CD4-positive, alpha-beta T cell treated with Interleukin-1 beta for 1 hour (primary cell): ENCODE data around the gene MAD2L2.

Experiments used
- DNase-seq, 2 donors: peaks; one replicate each; pipeline ENCODE4 v3.0.0-alpha.2; 2020 to 2022

Gene MAD2L2

GRCh38 chr1:11680270-11681070 lies 478 bp downstream of the MAD2L2 start:
- no peak for DNase-seq

- no peak for DNase-seq
Measured at GRCh38 chr1:11678442-11678841, 2.5 kb downstream of the MAD2L2 start.

- DNase-seq: no peak
Measured at GRCh38 chr1:11676386-11677103, 4.4 kb downstream of the MAD2L2 start.

GRCh38 chr1:11675325-11675724 lies 5.6 kb downstream of the MAD2L2 start:
- DNase-seq: no peak

- DNase-seq: no peak
Measured at GRCh38 chr1:11674488-11674887, 6.5 kb downstream of the MAD2L2 start.

- no peak for DNase-seq
Measured at GRCh38 chr1:11673089-11673769, 7.7 kb downstream of the MAD2L2 start.

- no peak for DNase-seq
Measured at GRCh38 chr1:11671544-11672286, 9.2 kb downstream of the MAD2L2 start.

- DNase-seq: no peak
Measured at GRCh38 chr1:11671205-11671543, 9.8 kb downstream of the MAD2L2 start.

GRCh38 chr1:11670747-11671146 lies 10.2 kb downstream of the MAD2L2 start:
- no peak for DNase-seq

GRCh38 chr1:11668516-11668915 lies 12.4 kb downstream of the MAD2L2 start:
- no peak for DNase-seq

- DNase-seq: peak; percentile 45 to 53
Measured at GRCh38 chr1:11664336-11665065, 16.4 kb downstream of the MAD2L2 start.

GRCh38 chr1:11661103-11661502 lies 19.8 kb downstream of the MAD2L2 start:
- no peak for DNase-seq

GRCh38 chr1:11659748-11660147 lies 21.2 kb downstream of the MAD2L2 start:
- DNase-seq: no peak

GRCh38 chr1:11658542-11658941 lies 22.4 kb downstream of the MAD2L2 start:
- no peak for DNase-seq

- DNase-seq: no peak
Measured at GRCh38 chr1:11657654-11658053, 23.3 kb downstream of the MAD2L2 start.

GRCh38 chr1:11654939-11655808 lies 25.8 kb downstream of the MAD2L2 start:
- DNase-seq: no peak

- peak; percentile 57 to 72 for DNase-seq
Measured at GRCh38 chr1:11654137-11654938, 26.6 kb downstream of the MAD2L2 start, which contains the start of the genes FBXO2 and FBXO44. TSS of gene FBXO2 (minus strand) at chr1:11654429. CDS start at chr1:11654340, 89 bp downstream. TSS of gene FBXO44 (plus strand) at chr1:11654877. CDS start at chr1:11655836, 959 bp downstream.

- DNase-seq: no peak
Measured at GRCh38 chr1:11653861-11654136, 27.1 kb downstream of the MAD2L2 start.

GRCh38 chr1:11653101-11653860 lies 27.7 kb downstream of the MAD2L2 start:
- no peak for DNase-seq
